SKM-1 treated with dmso at 0.1 percent for 144 hours (cell line): ENCODE results near the gene DSCAM.
"Not testable (repeated sequence)": the region's sequence is repeated elsewhere in the genome, so short reads cannot be mapped to it uniquely, and the experiment has no call there.

Experiments
- DNase-seq: peaks from one replicate; lab custom pipeline; 2025; ENCODE audit not compliant: unreplicated experiment; lab: John Stamatoyannopoulos, UW

Gene DSCAM, protein sequence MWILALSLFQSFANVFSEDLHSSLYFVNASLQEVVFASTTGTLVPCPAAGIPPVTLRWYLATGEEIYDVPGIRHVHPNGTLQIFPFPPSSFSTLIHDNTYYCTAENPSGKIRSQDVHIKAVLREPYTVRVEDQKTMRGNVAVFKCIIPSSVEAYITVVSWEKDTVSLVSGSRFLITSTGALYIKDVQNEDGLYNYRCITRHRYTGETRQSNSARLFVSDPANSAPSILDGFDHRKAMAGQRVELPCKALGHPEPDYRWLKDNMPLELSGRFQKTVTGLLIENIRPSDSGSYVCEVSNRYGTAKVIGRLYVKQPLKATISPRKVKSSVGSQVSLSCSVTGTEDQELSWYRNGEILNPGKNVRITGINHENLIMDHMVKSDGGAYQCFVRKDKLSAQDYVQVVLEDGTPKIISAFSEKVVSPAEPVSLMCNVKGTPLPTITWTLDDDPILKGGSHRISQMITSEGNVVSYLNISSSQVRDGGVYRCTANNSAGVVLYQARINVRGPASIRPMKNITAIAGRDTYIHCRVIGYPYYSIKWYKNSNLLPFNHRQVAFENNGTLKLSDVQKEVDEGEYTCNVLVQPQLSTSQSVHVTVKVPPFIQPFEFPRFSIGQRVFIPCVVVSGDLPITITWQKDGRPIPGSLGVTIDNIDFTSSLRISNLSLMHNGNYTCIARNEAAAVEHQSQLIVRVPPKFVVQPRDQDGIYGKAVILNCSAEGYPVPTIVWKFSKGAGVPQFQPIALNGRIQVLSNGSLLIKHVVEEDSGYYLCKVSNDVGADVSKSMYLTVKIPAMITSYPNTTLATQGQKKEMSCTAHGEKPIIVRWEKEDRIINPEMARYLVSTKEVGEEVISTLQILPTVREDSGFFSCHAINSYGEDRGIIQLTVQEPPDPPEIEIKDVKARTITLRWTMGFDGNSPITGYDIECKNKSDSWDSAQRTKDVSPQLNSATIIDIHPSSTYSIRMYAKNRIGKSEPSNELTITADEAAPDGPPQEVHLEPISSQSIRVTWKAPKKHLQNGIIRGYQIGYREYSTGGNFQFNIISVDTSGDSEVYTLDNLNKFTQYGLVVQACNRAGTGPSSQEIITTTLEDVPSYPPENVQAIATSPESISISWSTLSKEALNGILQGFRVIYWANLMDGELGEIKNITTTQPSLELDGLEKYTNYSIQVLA (N-terminal part only)

DNA sequence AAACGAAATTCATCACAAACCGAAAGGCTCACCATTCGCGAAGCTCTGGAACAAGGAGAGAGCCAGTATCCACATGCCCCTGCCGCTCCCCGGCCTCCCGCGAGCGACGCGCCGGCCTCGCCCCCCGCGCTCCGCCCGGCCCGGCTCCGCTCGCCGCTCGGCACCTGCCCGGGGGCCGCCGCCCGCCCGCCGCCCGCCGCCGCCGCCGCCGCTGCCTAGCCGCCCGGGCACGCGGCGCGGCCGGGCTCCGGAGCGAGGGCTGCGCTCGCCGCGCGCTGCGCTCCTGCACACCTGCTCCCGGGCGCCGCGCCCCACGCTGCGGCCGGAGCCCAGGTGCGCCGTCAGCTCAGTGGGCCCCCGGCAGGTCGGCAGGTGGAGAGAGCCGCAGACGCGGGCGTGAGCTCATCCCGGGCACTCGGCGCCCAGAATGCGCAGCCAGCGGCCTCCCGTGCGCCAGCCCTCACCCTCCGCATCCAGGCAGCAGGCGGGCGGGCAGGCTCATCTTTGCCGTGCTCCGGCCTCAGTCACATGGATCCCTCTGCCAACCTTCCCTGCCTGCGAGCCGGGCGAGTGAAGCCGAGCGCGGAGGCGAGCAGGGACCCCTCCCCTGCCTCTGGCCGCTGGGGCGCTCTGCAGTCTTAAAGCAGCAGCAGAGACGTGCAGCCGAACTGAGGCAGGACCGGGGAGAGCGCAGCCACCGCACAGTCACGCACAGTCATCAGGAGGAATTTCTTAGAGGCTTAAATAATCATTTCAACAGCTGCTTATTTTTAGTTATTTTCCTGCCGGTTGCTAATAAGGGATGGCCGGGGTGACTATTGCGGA is at the start of gene DSCAM:
Gene DSCAM, minus strand, starts transcription at position 572 of the 825 bp plus-strand sequence. Its CDS starts 497 bp downstream, at position 75.
- no peak for DNase-seq

DNA sequence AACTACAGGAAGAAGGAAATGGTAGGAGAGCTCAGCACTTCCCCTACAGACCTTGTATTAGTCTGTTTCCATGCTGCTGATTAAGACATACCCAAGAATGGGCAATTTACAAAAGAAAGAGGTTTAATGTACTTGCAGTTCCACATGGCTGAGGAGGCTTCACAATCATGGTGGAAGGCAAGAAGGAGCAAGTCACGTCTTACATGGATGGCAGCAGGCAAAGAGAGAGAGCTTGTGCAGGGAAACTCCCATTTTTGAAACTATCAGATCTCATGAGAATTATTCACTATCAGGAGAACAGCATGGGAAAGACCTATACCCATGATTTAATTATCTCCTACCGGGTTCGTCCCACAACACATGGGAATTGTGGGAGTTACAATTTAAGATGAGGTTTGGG is 48.7 kb upstream of the DSCAM start:
- not testable (repeated sequence) for DNase-seq

DNA sequence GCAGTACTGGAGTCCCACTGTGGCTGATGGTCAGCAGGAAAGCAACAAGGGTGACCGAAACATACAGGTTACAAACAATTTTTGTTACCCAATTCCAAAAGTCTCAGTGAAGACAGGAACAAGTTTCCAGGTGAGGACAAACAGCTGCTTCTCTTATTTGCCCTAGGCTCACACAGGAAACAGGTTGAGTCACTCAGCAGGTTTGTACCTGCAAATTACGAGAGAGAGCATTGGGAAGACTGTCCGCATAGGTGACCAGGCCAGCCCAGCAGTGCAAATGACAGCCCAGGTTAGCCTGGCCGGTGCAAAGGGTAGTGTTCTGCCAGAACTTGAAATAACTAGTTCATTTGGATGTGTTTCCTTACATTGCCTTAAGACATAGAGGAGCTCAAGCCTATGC is 40.0 kb upstream of the DSCAM start:
- DNase-seq = no peak

DNA sequence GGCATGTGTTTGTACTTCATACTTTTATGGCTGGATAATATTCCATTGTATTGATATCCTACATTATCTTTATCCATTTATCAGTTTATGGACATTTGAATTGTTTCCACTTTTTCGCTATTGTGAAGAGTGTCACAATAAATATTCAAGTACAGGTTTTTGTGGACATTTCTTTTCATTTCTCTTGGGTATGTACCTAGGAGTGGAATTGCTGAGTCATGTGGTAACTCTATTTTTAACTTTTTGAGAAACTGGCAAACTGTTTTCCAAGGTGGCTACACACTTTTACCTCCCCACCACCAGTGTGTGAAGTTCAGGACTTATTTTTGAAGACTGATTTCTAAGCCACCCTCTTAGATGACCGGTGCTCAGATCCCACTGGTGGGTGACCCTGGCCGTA is 39.0 kb upstream of the DSCAM start:
- no peak for DNase-seq

DNA sequence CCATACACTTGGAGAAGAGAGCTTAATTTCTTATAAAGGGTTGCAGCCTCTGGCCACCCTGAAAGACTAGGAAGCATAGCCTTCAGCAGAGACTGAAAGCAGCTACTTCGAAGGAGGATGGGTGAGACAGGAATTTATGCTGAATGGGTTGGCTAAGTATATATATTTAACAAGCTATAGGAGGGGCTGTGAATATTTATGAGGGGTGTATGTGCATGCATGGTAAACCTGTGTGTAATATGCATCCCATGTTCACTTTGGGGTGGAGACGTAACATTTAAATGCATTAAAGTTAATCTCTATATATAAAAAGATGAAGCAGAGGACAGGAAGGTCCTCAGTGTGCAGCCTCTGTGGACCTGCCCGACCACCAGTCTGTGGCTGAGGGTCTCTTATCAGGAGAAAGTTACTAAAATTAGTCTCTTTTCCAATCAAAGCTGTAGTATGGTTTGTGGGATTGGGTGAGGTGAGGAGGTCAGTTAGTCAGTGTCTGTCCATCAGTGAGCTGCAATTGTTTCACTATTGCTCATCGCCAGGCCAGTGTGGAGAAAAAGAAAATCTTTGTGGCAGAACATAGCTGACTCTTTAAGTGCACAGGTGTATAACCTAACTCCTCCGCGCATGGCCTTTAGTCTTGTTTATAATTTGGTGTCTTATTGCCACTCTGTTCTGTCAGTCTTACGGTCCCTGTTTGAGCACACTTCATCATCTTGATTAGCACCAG is 35.4 kb upstream of the DSCAM start:
- DNase-seq = no peak

DNA sequence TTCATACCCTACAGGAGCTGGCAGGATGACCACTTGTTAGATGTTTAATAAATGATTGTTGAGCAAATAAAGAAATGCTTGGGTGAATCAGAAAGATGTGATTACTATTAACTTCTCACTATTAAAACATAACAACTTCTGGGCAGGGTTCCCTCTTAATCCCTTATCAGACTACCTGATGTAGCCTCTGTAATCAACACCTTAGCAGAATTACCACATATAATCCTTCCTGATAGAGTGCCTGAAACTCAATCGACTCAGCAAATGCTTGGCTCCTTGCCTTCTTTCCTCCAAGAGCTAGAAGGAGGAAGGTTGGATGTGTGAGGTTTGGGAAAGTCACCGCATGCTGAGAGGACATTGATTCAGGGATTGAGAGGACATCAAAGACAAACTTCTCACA is 34.8 kb upstream of the DSCAM start:
- DNase-seq = no peak

DNA sequence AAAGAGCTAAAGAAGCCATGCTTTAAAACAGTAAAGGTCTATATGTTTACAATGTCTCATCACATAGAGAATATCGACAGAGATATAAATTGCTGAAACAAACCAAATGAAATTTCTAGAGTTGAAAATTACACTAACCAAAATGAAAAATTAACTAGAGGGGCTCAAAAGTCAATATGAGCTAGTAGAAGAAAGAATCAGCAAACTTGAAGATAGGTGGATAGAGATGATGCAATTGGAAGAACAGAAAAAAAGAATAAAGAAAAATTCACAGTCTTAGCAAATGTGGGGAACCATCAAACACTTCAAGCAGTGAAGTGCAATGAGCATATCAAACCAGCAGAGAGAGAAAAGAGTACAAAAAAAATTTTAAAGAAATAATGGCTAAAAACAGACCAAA is 24.1 kb upstream of the DSCAM start:
- no peak for DNase-seq

DNA sequence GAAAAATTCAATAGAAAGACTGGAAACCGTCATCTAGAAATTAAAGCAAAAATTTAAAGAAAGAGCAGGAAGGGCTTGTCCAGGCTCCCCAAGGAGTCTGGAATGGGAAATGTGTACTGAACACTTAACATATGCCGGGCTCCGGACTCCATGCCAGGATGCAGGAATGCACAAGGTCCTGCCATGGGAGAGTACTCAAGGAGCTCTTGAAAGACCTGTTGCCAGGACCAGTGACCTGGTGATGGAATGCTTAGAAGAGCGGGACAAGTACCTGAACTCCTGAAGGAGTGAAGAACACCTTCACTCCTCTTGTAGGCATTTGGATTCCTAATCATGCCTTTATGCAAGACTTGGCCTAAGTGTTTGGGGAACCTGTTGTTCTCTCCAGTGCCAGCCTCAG is 16.9 kb upstream of the DSCAM start:
- no peak for DNase-seq

DNA sequence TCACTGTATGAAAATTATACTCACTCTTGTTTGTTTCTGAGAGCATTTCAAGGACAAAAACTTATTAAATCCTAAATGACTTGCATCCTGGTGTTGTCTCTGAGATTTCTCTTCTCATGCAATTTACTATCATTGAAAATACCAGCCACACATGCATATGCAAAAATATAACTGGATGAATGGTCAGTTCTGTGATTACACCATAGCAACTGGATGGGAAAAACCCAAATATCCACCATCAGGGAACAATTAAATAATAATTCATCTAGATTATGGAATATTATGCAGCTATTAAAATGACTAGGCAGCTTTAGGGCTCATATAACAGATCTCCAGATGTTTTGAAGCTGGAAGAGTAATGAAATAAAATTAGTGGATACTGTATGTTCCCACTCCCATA is 11.6 kb upstream of the DSCAM start:
- DNase-seq = no peak

DNA sequence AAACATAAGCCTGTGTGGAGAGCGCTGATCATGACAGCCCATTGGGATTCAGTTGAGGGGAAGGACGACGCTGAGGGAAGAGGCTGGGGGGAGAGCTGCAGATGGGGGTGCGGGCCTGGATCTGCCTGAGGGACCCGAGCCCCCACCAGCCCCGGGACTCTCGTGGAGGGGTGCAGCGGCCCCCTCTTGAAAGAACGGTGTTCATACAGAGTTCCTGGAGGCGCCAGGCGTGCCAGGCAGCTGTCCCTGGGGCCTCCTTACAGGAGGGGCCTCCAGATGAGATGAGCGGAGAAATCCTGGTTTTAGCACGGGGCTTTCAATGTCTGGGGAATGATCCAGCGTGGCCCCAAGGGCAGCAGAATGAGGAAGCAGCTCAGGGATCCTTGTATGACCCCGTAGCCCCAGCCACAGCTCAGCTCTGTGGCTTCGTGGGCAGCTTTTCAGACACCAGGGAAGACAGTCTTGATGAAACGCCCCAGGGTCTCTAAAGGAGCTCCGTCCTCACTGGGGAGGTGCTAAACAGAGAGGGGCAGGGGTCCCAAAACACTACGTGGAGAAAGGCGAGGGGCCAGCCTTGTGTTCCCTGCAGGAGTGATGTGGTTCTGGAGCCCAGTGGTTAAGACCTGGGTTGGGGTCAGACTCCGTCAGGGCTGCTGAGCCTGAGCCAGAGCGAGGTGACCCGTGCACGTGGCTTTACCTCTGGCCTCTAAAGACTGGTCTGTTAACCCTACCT is 7.2 kb upstream of the DSCAM start:
- peak; percentile 81 for DNase-seq

DNA sequence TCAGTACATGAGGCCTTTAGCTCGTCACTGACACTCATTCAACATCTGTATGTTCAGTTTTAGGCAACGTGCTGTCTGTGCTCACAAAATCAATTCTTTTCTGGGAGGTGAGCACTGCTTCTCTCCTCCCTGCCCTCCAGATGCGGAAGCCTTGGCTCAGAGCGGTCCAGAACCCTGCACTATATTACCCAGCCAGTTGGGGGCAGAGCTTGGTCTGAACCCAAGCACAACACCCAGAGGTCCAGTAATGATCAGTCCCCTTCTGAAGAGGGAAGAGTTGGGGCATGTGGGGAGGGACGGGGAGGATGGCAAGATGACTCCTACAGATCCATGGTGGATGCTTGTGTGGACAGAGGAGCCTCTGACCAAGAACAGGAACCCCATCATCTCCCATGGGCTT is 5.6 kb upstream of the DSCAM start:
- DNase-seq = no peak

DNA sequence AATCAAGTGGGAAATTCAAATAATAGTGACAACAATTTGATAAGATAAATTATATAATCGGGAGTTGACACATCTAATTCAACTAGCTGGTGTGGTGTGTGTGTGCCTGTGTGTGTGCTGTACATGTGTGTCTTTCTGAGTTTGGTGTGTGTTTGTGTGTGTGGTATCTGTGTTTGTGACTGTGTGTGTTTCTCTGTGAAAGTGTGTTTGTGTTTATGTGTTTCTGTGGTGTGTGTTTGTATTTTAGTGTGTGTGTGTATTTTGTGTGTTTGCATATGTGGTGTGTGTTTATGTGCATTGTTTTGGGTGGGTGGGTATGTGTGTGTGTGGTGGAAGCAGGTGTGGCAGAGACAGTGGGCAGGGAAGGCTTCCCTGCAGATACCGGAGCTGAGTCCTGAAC is 4.8 kb upstream of the DSCAM start:
- DNase-seq = no peak

DNA sequence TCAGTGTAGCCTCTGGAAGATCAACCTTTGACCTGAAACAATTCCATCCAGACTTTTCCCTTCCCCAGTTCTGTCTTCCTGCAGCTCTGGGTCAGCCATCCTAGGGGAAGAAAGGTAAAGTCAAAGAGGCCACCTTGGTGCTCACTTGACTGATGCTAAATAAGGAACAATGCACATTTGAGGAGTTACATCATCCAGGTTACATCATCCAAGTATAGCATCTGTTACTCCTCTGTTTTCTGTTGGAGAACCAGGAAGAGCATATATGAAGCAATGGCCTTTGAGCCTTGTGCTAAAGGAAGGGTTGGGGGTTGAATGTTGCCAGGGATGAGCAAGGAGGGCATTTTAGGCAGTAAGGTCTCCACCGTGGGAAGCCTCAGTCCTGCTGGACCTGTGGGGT is 3.1 kb upstream of the DSCAM start:
- DNase-seq = peak; percentile 86

DNA sequence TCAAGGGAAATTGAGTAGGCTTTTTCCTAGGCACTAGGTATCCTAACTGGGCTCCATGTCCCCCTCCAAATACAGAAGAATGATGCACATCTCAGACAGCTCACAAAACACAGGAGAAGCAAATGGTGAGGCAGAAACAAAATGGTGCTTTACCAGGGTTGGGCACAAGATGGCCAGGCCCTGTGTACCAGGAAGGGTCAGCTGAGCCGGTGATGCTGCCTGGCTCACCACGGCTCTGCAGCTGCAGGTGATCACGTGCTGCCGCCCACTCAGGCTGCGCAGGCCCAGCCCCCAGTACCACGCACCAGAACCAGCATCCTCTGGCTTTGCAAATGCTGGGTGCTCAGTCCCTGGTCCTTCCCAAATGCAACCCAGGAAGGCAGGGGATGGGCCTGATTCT is 993 bp upstream of the DSCAM start:
- DNase-seq = no peak

DNA sequence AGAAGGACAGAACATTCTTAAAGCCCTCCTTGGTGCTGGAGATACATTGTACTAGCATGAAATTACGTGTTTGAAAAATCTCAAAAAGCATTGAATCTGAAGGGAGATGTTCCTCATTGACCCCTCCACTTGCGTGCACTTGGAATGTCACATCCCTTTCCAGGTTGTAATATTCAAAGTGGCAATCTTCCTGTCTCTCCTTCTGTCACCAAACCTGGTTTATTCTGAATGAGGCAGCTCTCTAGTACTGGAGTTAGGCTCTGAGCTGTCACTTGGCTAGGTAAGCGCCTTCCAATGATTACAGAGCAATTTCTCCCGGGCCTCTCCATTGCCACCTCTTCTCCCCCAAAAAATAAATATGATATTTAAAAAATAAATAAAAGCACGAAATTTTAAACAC is 855 bp downstream of the DSCAM start:
- no peak for DNase-seq

DNA sequence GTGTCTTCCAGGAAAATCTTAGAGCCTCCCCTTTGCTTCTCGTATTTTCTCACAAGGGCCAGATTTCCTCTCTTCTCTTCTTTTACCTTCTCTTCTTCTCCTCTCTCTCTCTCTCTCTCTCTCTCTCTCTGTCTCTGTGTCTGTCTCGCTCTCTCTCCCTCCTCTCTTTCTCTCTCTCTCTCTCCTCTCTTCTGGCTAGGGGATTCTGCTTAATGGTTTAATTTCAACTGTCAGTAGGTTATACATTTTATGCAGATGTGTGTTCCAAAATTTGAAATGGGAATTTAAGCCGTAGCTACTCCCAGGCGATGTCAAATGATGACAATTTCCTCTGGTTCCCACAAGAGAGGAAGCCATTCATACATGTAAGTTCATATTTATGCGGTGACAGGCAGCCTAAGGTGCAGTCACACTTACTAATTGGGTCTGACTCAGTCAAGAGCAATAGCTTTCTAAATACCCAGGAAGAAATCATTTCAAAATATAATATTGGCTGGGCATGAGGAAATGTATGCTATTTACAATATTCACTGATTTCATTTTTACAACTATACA is 1.4 kb downstream of the DSCAM start:
- DNase-seq = no peak

DNA sequence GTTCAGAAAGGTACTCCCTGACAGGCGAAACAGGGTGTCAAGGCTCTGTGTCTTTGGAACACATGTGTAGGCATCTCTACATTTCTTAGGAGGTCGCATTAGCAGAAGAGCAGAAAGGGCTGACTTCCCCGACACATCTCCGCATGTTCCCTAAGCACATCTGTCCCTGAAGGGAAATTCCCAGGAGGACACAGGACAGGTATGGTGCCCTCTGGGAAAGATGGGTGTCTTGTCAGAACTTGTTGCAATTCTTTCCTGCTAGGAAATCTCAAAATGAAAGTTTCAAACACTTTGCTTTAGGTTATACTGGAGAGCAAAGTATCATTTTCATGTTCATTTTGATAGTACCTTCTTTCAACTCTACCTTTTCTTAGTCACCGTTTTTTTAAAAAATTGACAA is 2.0 kb downstream of the DSCAM start:
- DNase-seq = no peak

DNA sequence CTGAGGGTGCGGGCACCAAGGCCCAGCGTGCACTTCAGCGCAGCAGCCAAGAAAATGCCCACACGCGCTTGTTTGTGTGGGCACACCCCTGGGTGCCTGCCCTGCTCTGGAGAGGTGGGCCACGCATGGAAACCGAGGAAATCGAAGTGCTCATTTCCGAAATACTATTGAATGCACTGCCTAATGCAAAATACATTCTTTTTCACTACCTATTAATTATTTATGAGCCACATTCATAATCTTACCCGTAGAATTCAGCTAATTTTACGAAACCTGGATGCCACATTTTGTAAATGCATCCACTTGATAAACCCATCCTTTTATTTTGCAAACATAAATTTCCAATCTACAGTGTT is 4.8 kb downstream of the DSCAM start:
- no peak for DNase-seq

DNA sequence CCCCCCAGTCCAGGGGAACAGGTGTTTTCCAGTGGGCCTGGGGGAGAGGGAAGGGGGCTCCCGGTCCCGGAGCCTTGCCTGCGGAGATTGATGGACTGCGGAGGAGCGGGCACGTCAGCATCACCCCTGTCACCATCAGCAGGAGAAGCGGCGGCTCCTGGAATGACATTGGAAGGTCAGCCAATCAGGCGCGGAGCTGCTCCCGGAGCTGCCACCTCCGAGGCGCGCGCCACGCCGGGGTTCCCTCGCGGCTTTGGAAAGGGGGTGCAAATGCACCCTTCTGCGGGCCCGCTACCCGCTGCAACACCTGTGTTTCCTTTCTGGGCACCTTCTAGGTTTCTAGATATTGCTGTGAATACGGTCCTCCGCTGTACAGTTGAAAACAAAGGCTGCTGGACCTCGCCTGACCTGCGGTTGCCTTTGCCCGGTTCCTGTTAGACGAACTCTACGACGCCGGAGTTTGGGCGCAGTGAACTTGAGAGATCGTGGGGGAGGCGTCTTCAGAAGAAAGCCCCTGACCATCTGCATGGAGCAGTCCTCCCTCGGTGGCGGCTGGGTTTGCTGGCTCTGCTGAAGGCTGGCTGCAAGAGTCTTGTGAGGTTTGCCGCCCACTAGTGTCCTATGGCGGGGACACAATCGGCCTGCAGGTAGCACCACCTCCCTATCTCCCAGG is 5.3 kb downstream of the DSCAM start:
- no peak for DNase-seq
